ENCODE data around the gene PRSS8. TPM values are rescaled to one million over a fixed set of nuclear protein-coding genes. Genes with fewer than 3 reads are reported as not detected.

The PRSS8 gene
- polyA plus RNA-seq, 1 donor from 2014 or later = not detected

GRCh38 chr16:31114468-31114867 lies 21.1 kb downstream of the PRSS8 start:
- Histone ChIP-seq H3K9me2 (ENCODE audit: insufficient read depth, low read length) (no peaks in the 10 kb centered on the region), H3K9me3 (ENCODE audit: low read length) (no peaks in the 10 kb centered on the region), H3K27ac (ENCODE audit: low read length) (no peak overlapping the region), H3K4me2 (ENCODE audit: low read length) (no peak overlapping the region), H3K9ac (ENCODE audit: low read length) (no peak overlapping the region), H3K36me3 (ENCODE audit: insufficient read depth, low read length) (no peaks in the 10 kb centered on the region), H3F3A (ENCODE audit: insufficient read depth, low read length, poor library complexity, severe bottlenecking) (peaks cover 3% of the 10 kb centered on the region), H3K4me3 (ENCODE audit: low read length) (no peak overlapping the region), H3K79me2 (replicated peaks; ENCODE audit: insufficient read depth, low read length) (peaks cover 8% of the 10 kb centered on the region), H4K20me1 (ENCODE audit: insufficient read depth) (no peaks in the 10 kb centered on the region), H3K27me3 (ENCODE audit: insufficient read depth, low read depth, low read length) (no peaks in the 10 kb centered on the region), H2AFZ (ENCODE audit: low read depth, low read length) (no peak overlapping the region)
- no peak for TF ChIP-seq RAD21 (conservative IDR thresholded peaks at IDR 0.05)
- no peak for TF ChIP-seq EZH2 (IDR thresholded peaks at IDR 0.05; ENCODE audit: borderline replicate concordance, insufficient read depth, low read length, poor library complexity, severe bottlenecking)
- TF ChIP-seq, protein P1, sequence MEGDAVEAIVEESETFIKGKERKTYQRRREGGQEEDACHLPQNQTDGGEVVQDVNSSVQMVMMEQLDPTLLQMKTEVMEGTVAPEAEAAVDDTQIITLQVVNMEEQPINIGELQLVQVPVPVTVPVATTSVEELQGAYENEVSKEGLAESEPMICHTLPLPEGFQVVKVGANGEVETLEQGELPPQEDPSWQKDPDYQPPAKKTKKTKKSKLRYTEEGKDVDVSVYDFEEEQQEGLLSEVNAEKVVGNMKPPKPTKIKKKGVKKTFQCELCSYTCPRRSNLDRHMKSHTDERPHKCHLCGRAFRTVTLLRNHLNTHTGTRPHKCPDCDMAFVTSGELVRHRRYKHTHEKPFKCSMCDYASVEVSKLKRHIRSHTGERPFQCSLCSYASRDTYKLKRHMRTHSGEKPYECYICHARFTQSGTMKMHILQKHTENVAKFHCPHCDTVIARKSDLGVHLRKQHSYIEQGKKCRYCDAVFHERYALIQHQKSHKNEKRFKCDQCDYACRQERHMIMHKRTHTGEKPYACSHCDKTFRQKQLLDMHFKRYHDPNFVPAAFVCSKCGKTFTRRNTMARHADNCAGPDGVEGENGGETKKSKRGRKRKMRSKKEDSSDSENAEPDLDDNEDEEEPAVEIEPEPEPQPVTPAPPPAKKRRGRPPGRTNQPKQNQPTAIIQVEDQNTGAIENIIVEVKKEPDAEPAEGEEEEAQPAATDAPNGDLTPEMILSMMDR (IDR thresholded peaks at IDR 0.05; ENCODE audit: poor library complexity, severe bottlenecking) = no peak
- TF ChIP-seq POLR2AphosphoS5 (IDR thresholded peaks at IDR 0.05) = no peak
- no peak for TF ChIP-seq TAF1 (IDR thresholded peaks at IDR 0.05; ENCODE audit: low read depth)
- no peak for TF ChIP-seq SMC3 (conservative IDR thresholded peaks at IDR 0.05; ENCODE audit: poor library complexity)
- TF ChIP-seq REST (IDR thresholded peaks at IDR 0.05; ENCODE audit: borderline replicate concordance) = no peak
- no peak for TF ChIP-seq MXI1 (conservative IDR thresholded peaks at IDR 0.05; ENCODE audit: poor library complexity, severe bottlenecking)
- no peak for TF ChIP-seq EP300 (conservative IDR thresholded peaks at IDR 0.05; ENCODE audit: poor library complexity, severe bottlenecking)

- H4K20me1 ChIP-seq (ENCODE audit: insufficient read depth) = no peaks in the 10 kb centered on the region
- H3K9me2 ChIP-seq (ENCODE audit: insufficient read depth, low read length) = no peaks in the 10 kb centered on the region
- H3K36me3 ChIP-seq (ENCODE audit: insufficient read depth, low read length) = no peaks in the 10 kb centered on the region
- H3K4me3 ChIP-seq (ENCODE audit: low read length) = no peak overlapping the region
- H3K79me2 ChIP-seq (replicated peaks; ENCODE audit: insufficient read depth, low read length) = peaks cover 1% of the 10 kb centered on the region
- H2AFZ ChIP-seq (ENCODE audit: low read depth, low read length) = no peak overlapping the region
- TF ChIP-seq MXI1 (conservative IDR thresholded peaks at IDR 0.05; ENCODE audit: poor library complexity, severe bottlenecking) (no peak), RAD21 (conservative IDR thresholded peaks at IDR 0.05) (no peak), SMC3 (conservative IDR thresholded peaks at IDR 0.05; ENCODE audit: poor library complexity) (no peak), EP300 (conservative IDR thresholded peaks at IDR 0.05; ENCODE audit: poor library complexity, severe bottlenecking) (no peak), POLR2AphosphoS5 (IDR thresholded peaks at IDR 0.05) (no peak), TAF1 (IDR thresholded peaks at IDR 0.05; ENCODE audit: low read depth) (no peak), EZH2 (IDR thresholded peaks at IDR 0.05; ENCODE audit: borderline replicate concordance, insufficient read depth, low read length, poor library complexity, severe bottlenecking) (no peak), REST (IDR thresholded peaks at IDR 0.05; ENCODE audit: borderline replicate concordance) (no peak)
- TF ChIP-seq, protein P1 (IDR thresholded peaks at IDR 0.05; ENCODE audit: poor library complexity, severe bottlenecking) = no peak
- no peak overlapping the region for H3K27ac ChIP-seq (ENCODE audit: low read length)
- peaks cover 3% of the 10 kb centered on the region for H3F3A ChIP-seq (ENCODE audit: insufficient read depth, low read length, poor library complexity, severe bottlenecking)
- no peaks in the 10 kb centered on the region for H3K9me3 ChIP-seq (ENCODE audit: low read length)
- no peak overlapping the region for H3K9ac ChIP-seq (ENCODE audit: low read length)
- H3K27me3 ChIP-seq (ENCODE audit: insufficient read depth, low read depth, low read length) = no peaks in the 10 kb centered on the region
- no peak overlapping the region for H3K4me2 ChIP-seq (ENCODE audit: low read length)
These were observed 22.1 kb downstream of the PRSS8 start for GRCh38 chr16:31113121-31114120.

All from neural cell (in vitro differentiated cells).